ENCODE results near the gene ZNF784. TPM values are rescaled to one million over a fixed set of nuclear protein-coding genes. Genes with fewer than 3 reads are reported as not detected.

ZNF784 gene
- total RNA-seq, 2 experiments from 2014 or later = 3.4 to 4.0 TPM

- Histone ChIP-seq H3K27ac (ENCODE audit: low read depth, low read length, poor library complexity, severe bottlenecking) (peak overlapping the region; percentile 86), H3K36me3 (ENCODE audit: insufficient read depth, low read length) (peaks cover 43% of the 10 kb centered on the region), H3K4me1 (ENCODE audit: insufficient read depth, low read length, poor library complexity, severe bottlenecking) (peaks cover 54% of the 10 kb centered on the region), H3K4me3 (ENCODE audit: low read depth, low read length, poor library complexity, severe bottlenecking) (peak overlapping the region; percentile 98), H3K9me2 (ENCODE audit: insufficient read depth, low read length) (no peaks in the 10 kb centered on the region), H3K79me2 (ENCODE audit: insufficient read depth, low read depth, low read length) (peaks cover 61% of the 10 kb centered on the region), H2AFZ (ENCODE audit: low read length) (no peak overlapping the region), H3K9me3 (ENCODE audit: low read length) (no peaks in the 10 kb centered on the region), H3K4me2 (ENCODE audit: low read length) (peak overlapping the region; percentile 89), H4K20me1 (ENCODE audit: insufficient read depth, low read length) (no peaks in the 10 kb centered on the region)
- BruUV-seq (replicated peaks) = TSS peak; percentile 73
- no peak for TF ChIP-seq EZH2phosphoT487 (IDR thresholded peaks at IDR 0.05; ENCODE audit: borderline replicate concordance, low read depth, low read length)
- TF ChIP-seq CTCF (conservative IDR thresholded peaks at IDR 0.05; ENCODE audit: low read length) = no peak
- intact Hi-C loops (cut with micrococcal nuclease; ENCODE audit: unreplicated experiment) = no loop called here
- CTCF ChIA-PET (ENCODE audit: unreplicated experiment) = no interaction called here
- DNase-seq (ENCODE audit: low spot score) = no peak
- POLR2A ChIA-PET = interaction anchor here (1.2 kb wide), 1 partner anchor 9 kb away, joined by 3 read pairs; no protein-coding TSS in a partner anchor
Measured at GRCh38 chr19:55645512-55645881, 21.1 kb upstream of the ZNF784 start.

DNA sequence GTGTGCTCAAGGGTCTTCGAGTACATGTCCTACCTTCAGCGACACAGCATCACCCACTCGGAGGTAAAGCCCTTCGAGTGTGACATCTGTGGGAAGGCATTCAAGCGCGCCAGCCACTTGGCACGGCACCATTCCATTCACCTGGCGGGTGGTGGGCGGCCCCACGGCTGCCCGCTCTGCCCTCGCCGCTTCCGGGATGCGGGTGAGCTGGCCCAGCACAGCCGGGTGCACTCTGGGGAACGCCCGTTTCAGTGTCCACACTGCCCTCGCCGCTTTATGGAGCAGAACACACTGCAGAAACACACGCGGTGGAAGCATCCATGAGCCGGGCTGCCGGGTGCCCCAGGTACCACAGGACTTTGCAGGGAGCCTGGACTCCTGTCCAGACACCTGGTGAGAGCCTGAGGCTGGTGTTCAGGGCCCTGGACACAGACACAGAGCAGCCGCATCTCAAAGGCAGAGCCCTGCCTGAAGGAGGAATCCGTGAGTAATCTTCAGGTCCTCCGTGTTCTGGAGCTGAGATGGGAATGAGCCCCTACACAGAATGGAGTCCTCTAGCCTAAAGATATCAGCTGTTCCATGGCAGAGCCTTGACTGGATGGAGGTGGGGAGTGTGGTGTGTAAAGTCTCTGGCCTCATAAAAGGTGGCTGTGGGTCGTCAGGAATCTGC, 20.6 kb upstream of the ZNF784 start:
- ChIA-PET POLR2A (interaction anchor here (1.2 kb wide), 1 partner anchor 9 kb away, joined by 3 read pairs; no protein-coding TSS in a partner anchor), CTCF (ENCODE audit: unreplicated experiment) (no interaction called here)
- peaks cover 59% of the 10 kb centered on the region for H3K4me1 ChIP-seq (ENCODE audit: insufficient read depth, low read length, poor library complexity, severe bottlenecking)
- H2AFZ ChIP-seq (ENCODE audit: low read length) = no peak overlapping the region
- H3K9me2 ChIP-seq (ENCODE audit: insufficient read depth, low read length) = no peaks in the 10 kb centered on the region
- no TSS peak for BruUV-seq (replicated peaks)
- no peaks in the 10 kb centered on the region for H4K20me1 ChIP-seq (ENCODE audit: insufficient read depth, low read length)
- DNase-seq (ENCODE audit: low spot score) = peak; percentile 54
- TF ChIP-seq CTCF (conservative IDR thresholded peaks at IDR 0.05; ENCODE audit: low read length) = no peak
- TF ChIP-seq EZH2phosphoT487 (IDR thresholded peaks at IDR 0.05; ENCODE audit: borderline replicate concordance, low read depth, low read length) = no peak
- H3K79me2 ChIP-seq (ENCODE audit: insufficient read depth, low read depth, low read length) = peaks cover 61% of the 10 kb centered on the region
- H3K9me3 ChIP-seq (ENCODE audit: low read length) = no peaks in the 10 kb centered on the region
- H3K4me3 ChIP-seq (ENCODE audit: low read depth, low read length, poor library complexity, severe bottlenecking) = peak overlapping the region; percentile 98
- H3K36me3 ChIP-seq (ENCODE audit: insufficient read depth, low read length) = peaks cover 38% of the 10 kb centered on the region
- H3K4me2 ChIP-seq (ENCODE audit: low read length) = peak overlapping the region; percentile 89
- peak overlapping the region; percentile 86 for H3K27ac ChIP-seq (ENCODE audit: low read depth, low read length, poor library complexity, severe bottlenecking)
- intact Hi-C loops (cut with micrococcal nuclease; ENCODE audit: unreplicated experiment) = loop anchor here (5.0 kb wide), 1 partner anchor 497 kb away; the partner anchor contains the start of gene ZNF444

- peak overlapping the region; percentile 89 for H3K4me2 ChIP-seq (ENCODE audit: low read length)
- no peak overlapping the region for H2AFZ ChIP-seq (ENCODE audit: low read length)
- H3K9me3 ChIP-seq (ENCODE audit: low read length) = no peaks in the 10 kb centered on the region
- peaks cover 31% of the 10 kb centered on the region for H3K36me3 ChIP-seq (ENCODE audit: insufficient read depth, low read length)
- H3K4me3 ChIP-seq (ENCODE audit: low read depth, low read length, poor library complexity, severe bottlenecking) = peak overlapping the region; percentile 98
- no peak for DNase-seq (ENCODE audit: low spot score)
- peaks cover 62% of the 10 kb centered on the region for H3K4me1 ChIP-seq (ENCODE audit: insufficient read depth, low read length, poor library complexity, severe bottlenecking)
- no peaks in the 10 kb centered on the region for H4K20me1 ChIP-seq (ENCODE audit: insufficient read depth, low read length)
- peaks cover 61% of the 10 kb centered on the region for H3K79me2 ChIP-seq (ENCODE audit: insufficient read depth, low read depth, low read length)
- intact Hi-C loops (cut with micrococcal nuclease; ENCODE audit: unreplicated experiment) = loop anchor here (5.0 kb wide), 1 partner anchor 498 kb away; the partner anchor contains the start of gene ZNF444
- no TSS peak for BruUV-seq (replicated peaks)
- TF ChIP-seq CTCF (conservative IDR thresholded peaks at IDR 0.05; ENCODE audit: low read length) = no peak
- no peak for TF ChIP-seq EZH2phosphoT487 (IDR thresholded peaks at IDR 0.05; ENCODE audit: borderline replicate concordance, low read depth, low read length)
- ChIA-PET POLR2A (no interaction called here), CTCF (ENCODE audit: unreplicated experiment) (no interaction called here)
- peak overlapping the region; percentile 86 for H3K27ac ChIP-seq (ENCODE audit: low read depth, low read length, poor library complexity, severe bottlenecking)
- H3K9me2 ChIP-seq (ENCODE audit: insufficient read depth, low read length) = no peaks in the 10 kb centered on the region
Measured at GRCh38 chr19:55644191-55644833, 19.9 kb upstream of the ZNF784 start.
